Left forelimb (tissue), 1 donor: ENCODE data around the gene SLX9.

Experiments
- DNase-seq: peaks from one replicate; pipeline ENCODE4 v3.0.0-alpha.2; 2018; ENCODE audit warnings: low spot score

The SLX9 gene

GRCh38 chr21:45003331-45004058, 63.7 kb downstream of the SLX9 start:
- no peak for DNase-seq

GRCh38 chr21:45004059-45004422, 64.2 kb downstream of the SLX9 start:
- no peak for DNase-seq

GRCh38 chr21:45004481-45005247, 64.8 kb downstream of the SLX9 start:
- DNase-seq: no peak

- DNase-seq: no peak
These were observed 66.8 kb downstream of the SLX9 start for GRCh38 chr21:45006536-45007095.

GRCh38 chr21:45009616-45010015, 69.8 kb downstream of the SLX9 start:
- DNase-seq: no peak

GRCh38 chr21:45010096-45010495, 70.3 kb downstream of the SLX9 start:
- DNase-seq: no peak

- no peak for DNase-seq
These were observed 71.0 kb downstream of the SLX9 start for GRCh38 chr21:45010860-45011259.

- no peak for DNase-seq
These were observed 71.6 kb downstream of the SLX9 start for GRCh38 chr21:45011426-45011825.

- DNase-seq: no peak
These were observed 72.3 kb downstream of the SLX9 start for GRCh38 chr21:45011911-45012661.

GRCh38 chr21:45012662-45013259, 72.9 kb downstream of the SLX9 start:
- no peak for DNase-seq

- no peak for DNase-seq
These were observed 73.5 kb downstream of the SLX9 start for GRCh38 chr21:45013260-45013841.

- DNase-seq: no peak
These were observed 75.1 kb downstream of the SLX9 start for GRCh38 chr21:45014747-45015468.

GRCh38 chr21:45015469-45015860, 75.6 kb downstream of the SLX9 start:
- DNase-seq: no peak

GRCh38 chr21:45016031-45016405, 76.2 kb downstream of the SLX9 start:
- DNase-seq: no peak

- no peak for DNase-seq
These were observed 76.7 kb downstream of the SLX9 start for GRCh38 chr21:45016406-45017038.

- no peak for DNase-seq
These were observed 77.5 kb downstream of the SLX9 start for GRCh38 chr21:45017039-45017960.

GRCh38 chr21:45018131-45019075, 78.6 kb downstream of the SLX9 start:
- DNase-seq: no peak
